Heart left ventricle (tissue), 16 donors: ENCODE data around the gene FXR2. TPM values are rescaled to one million over a fixed set of nuclear protein-coding genes. Genes with fewer than 3 reads are reported as not detected.

ENCODE experiments used
- ATAC-seq, 4 donors: fragments of 200-7000 bp; cut with Tn5 transposase; one replicate each; pipeline ENCODE4 v1.9.1; 2020 to 2022; ENCODE audit warnings: moderate library complexity in 4 of 4, mild to moderate bottlenecking in 3 of 4, moderate number of reproducible peaks in 1 of 4
- DNase-seq, 5 donors: peaks; one replicate each; pipeline ENCODE4 v3.0.0-alpha.2; 2020
- H3K27ac ChIP-seq, 12 donors: fragments of 200-600 bp; sonication (generic) in 4 of 12; one replicate each; pipeline versions ENCODE4 v1.5.0 to v1.8.0; 2016 to 2022; ENCODE audit warnings: mild to moderate bottlenecking in 2 of 12
- H3K27me3 ChIP-seq, 9 donors: fragments of 200-600 bp; sonication (generic) in 2 of 9; one replicate each; pipeline versions ENCODE4 v1.5.1 to v1.8.0; 2016 to 2022; ENCODE audit warnings: mild to moderate bottlenecking in 3 of 9
- H3K36me3 ChIP-seq, 9 donors: fragments of 200-600 bp; sonication (generic) in 2 of 9; one replicate each; pipeline versions ENCODE4 v1.5.0 to v1.8.0; 2018 to 2022; ENCODE audit warnings: mild to moderate bottlenecking in 2 of 9
- H3K4me1 ChIP-seq, 12 donors: fragments of 200-600 bp; sonication (generic) in 4 of 12; one replicate each; pipeline versions ENCODE4 v1.5.0 to v1.8.0; 2016 to 2022; ENCODE audit warnings: mild to moderate bottlenecking in 3 of 12
- H3K4me3 ChIP-seq, 12 donors: fragments of 200-600 bp; sonication (generic) in 4 of 12; one replicate each; pipeline versions ENCODE4 v1.5.0 to v1.8.0; 2017 to 2022; ENCODE audit warnings: mild to moderate bottlenecking in 9 of 12, moderate library complexity in 4 of 12
- H3K9me3 ChIP-seq, 12 donors: fragments of 200-600 bp; sonication (generic) in 4 of 12; one replicate each; pipeline versions ENCODE4 v1.5.0 to v1.8.0; 2016 to 2022; ENCODE audit warnings: mild to moderate bottlenecking in 1 of 12
- POLR2A ChIP-seq, 2 donors: fragments of 450-650 bp; IDR thresholded peaks; one replicate each; pipeline ENCODE4 v1.6.1; 2017; ENCODE audit warnings: antibody characterized with exemption in 2 of 2, mild to moderate bottlenecking in 2 of 2, moderate library complexity in 2 of 2
- WGBS, 4 donors: extraction: QIAGEN DNeasy Blood & Tissue Kit in 2 of 4; methylation state at CpG; one replicate each; pipeline versions ENCODE4 v1.1.5 to v1.1.7; 2013 to 2018; 5-methylcytosine and 5-hydroxymethylcytosine counted together
- intact Hi-C, 10 donors: fragments of 100-400 bp; cut with DNase I; formaldehyde crosslinking; loops; one replicate each; pipeline versions ENCODE4 v1.11.1 to v1.14.2; 2022
- polyA plus RNA-seq, 2 donors: library from polyadenylated mRNA; stranded (reverse); fragments of 200-250 nt; gene quantifications; one replicate each; pipeline ENCODE4 v1.2.3, GENCODE V29; 2013
- total RNA-seq, 9 donors: library from RNA; depleted of rRNA in 2 of 9; stranded (reverse); fragments of >200 nt in 2 of 9; fragmentation: NEBNext Ultra II Directional in 3 of 9; extraction: Animal tissue kit (Norgen Biotek cat#: 25700) in 3 of 9; gene quantifications; one replicate each; pipeline versions ENCODE4 v1.1.0 to v1.2.4, GENCODE V29; 2016 to 2023
- TF ChIP-seq, protein P1 (sequence below), 12 donors: fragments of 200-600 bp; sonication (generic) in 4 of 12; IDR thresholded peaks; one replicate each; pipeline versions ENCODE4 v1.5.0 to v1.8.0; 2018 to 2022; ENCODE audit warnings: antibody characterized with exemption in 12 of 12, mild to moderate bottlenecking in 5 of 12
- donor health status: ischemic (EF 13 %, LVEDD 7.1; RV severe dilation, severe dysfunction).
- donor health status: healthy with polysubstance abuse.
- donor health status: DM: no; HTN: yes; CAD: no.
- donor health status: DM: no; HTN: no; CAD: no.
- donor health status: ischemic (EF 25% LVEDD 6.9; RV normal size, moderate dysfunction).
- donor health status: ischemic (EF 25% LVEDD 5.7; RV mildly dilated, moderate dysfunction).
- donor health status: healthy.
- donor health status: DM: yes; HTN: yes; CAD: no.
- donor health status: ischemic (EF 35%, LVEDD 5.7; RV mildly dilated, moderate dysfunction).
- donor health status: nonischemic (EF 11% LVEDD 7.7; RV severe dilation, severe dysfunction).
- donor health status: DM: yes; HTN: yes; CAD: no.
- donor health status: PGD.
- donor health status: ischemic (EF 29% LVEDD 5.4; RV normal size, mild dysfunction).
- donor health status: nonischemic (EF 23%, LVEDD 6.1; RV moderate dilation, normal function).

Gene FXR2
- total and polyA plus RNA-seq, 11 donors = 68.0 to 123 (median 98.6) TPM

DNA sequence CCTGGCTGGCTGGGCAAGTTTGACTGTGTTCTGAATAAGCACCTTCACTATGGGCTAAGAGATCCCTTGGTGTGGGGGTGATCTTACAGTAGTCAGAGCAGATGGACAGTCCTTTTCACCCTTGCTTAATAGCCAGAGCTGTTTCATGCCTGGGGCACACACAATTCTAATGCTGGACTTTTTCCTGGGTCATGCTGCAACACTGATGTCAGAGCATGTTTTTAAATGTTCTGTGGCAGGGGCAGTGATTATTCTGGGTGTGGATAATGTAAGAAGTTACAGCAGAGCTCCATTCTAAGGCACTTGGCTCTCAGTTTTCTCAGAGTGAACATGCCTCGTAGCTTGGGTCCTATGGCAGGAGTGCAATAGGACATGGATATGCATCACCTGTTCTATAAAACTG lies 39.2 kb downstream of the FXR2 start:
- H3K27ac ChIP-seq = peak overlapping the region in 3 of 12 donors; percentile 29 to 98 (median 34)
- 50 to 100% (median 76%) methylated on average over 1 of the region's 1 CpG for WGBS, 4 donors
- H3K9me3 ChIP-seq = no peaks in the 10 kb centered on the region
- ATAC-seq = no peak
- TF ChIP-seq, protein P1, sequence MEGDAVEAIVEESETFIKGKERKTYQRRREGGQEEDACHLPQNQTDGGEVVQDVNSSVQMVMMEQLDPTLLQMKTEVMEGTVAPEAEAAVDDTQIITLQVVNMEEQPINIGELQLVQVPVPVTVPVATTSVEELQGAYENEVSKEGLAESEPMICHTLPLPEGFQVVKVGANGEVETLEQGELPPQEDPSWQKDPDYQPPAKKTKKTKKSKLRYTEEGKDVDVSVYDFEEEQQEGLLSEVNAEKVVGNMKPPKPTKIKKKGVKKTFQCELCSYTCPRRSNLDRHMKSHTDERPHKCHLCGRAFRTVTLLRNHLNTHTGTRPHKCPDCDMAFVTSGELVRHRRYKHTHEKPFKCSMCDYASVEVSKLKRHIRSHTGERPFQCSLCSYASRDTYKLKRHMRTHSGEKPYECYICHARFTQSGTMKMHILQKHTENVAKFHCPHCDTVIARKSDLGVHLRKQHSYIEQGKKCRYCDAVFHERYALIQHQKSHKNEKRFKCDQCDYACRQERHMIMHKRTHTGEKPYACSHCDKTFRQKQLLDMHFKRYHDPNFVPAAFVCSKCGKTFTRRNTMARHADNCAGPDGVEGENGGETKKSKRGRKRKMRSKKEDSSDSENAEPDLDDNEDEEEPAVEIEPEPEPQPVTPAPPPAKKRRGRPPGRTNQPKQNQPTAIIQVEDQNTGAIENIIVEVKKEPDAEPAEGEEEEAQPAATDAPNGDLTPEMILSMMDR (IDR thresholded peaks at IDR 0.05) = no peak
- TF ChIP-seq POLR2A (IDR thresholded peaks at IDR 0.05) = no peak
- intact Hi-C loops = loop anchor here in 4 of 10 donors (10.0 kb wide), 4 partner anchors 221 to 341 kb away; partner anchors contain the start of genes CTDNEP1 (in 1 of the 4), DVL2 (in 1 of the 4), ELP5 (in 1 of the 4) and GABARAP (in 1 of the 4)
- peaks cover 8 to 72% (median 64%) of the 10 kb centered on the region in 9 donors for H3K36me3 ChIP-seq
- DNase-seq = no peak
- H3K27me3 ChIP-seq = no peaks in the 10 kb centered on the region
- peaks cover 9 to 76% (median 42%) of the 10 kb centered on the region in 12 donors for H3K4me1 ChIP-seq
- H3K4me3 ChIP-seq = peak overlapping the region in 2 of 12 donors; percentile 7 to 92

DNA sequence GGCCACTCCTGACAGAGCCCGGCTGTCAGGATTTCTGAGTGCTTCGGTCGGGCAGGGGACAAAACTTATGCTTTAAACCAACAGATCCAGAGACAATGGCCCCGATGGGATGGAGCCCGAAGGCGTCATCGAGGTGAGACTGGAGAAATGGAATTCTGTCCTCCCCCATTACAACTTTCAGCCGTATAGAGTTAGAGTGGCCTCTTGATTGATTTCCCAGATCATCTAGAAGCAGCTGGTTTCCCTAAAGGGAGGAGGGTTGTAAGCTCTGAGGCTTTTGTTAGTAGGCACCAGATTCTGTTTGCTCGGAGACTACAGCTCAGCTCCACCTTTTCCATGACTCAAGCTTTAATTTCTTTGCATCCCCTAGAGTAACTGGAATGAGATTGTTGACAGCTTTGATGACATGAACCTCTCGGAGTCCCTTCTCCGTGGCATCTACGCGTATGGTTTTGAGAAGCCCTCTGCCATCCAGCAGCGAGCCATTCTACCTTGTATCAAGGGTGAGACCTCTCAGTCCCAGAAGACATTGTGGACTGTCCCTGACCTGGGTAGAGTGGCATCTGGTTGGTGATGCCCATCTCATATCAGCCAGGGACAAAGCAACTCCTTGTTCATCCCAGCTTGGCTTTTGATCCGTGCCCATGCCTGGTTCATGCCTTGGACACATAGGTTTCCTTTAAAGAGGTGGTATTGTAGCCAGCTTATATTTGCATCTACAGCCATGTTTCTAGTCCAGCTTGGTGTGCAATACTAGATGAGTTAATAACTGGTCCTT lies 40.3 kb downstream of the FXR2 start:
- Histone ChIP-seq H3K4me1 (peaks cover 9 to 67% (median 37%) of the 10 kb centered on the region in 12 donors), H3K9me3 (no peaks in the 10 kb centered on the region), H3K36me3 (peaks cover 8 to 77% (median 75%) of the 10 kb centered on the region in 9 donors), H3K4me3 (peak overlapping the region; percentile 77 to 100 (median 100)), H3K27ac (peak overlapping the region in 11 of 12 donors; percentile 80 to 100 (median 98)), H3K27me3 (no peaks in the 10 kb centered on the region)
- 18 to 33% (median 23%) methylated on average over 10 to 15 of the region's 15 CpGs for WGBS, 4 donors
- no peak for TF ChIP-seq POLR2A (IDR thresholded peaks at IDR 0.05)
- TF ChIP-seq, protein P1 (IDR thresholded peaks at IDR 0.05) = no peak
- no peak for ATAC-seq
- intact Hi-C loops = loop anchor here in 5 of 10 donors (5.0 to 10.0 kb wide), 6 partner anchors 113 to 340 kb away; partner anchors contain the start of genes TP53 (in 2 of the 5), WRAP53 (in 2 of the 5), CTDNEP1 (in 1 of the 5) and DVL2 (in 1 of the 5)
- DNase-seq = no peak

DNA sequence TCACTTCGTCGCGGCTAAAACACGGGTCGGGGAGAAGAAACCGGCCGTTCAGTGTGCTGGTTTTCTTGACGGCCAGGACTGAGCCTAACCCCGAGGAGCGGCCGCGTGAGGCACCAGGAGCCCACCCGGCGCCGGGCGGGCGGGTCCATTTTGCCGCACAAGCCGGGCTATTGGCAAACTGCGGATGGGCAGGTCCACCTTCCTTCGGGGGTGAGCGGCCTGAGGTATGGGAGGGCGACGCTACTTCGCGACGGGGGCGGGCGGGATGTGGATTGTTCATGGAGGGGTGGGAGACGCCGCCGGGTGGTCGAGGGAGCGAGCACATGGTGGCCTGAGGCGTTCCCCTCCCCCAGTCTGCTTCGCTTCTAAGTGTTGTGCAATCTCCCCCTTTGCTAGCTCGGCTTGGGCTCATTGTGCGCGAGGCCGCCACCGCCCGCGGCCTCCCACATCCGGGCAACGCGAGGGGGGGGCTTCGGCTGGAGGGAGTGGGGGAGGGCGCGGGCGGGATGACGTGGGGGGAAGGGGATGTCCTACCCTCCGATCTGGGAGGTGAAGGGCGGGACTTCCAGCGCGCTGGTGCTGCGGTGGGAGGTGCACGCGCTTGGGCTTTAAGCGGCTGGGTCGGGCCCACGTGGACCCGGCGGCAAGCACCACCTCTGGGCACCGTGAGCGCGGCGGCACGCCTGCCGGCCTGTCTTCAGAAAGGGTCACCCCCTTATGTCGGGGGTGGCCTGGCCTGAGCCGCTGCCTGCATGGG lies 41.2 kb downstream of the FXR2 start:
- intact Hi-C loops = loop anchor here in 5 of 10 donors (5.0 to 10.0 kb wide), 6 partner anchors 114 to 339 kb away; partner anchors contain the start of genes TP53 (in 2 of the 5), WRAP53 (in 2 of the 5), CTDNEP1 (in 1 of the 5) and DVL2 (in 1 of the 5)
- peak; percentile 53 to 79 (median 75) for ATAC-seq

More for the DNA sequence above, 41.2 kb downstream of the FXR2 start:
- no peaks in the 10 kb centered on the region for H3K9me3 ChIP-seq
- peaks cover 4 to 58% (median 32%) of the 10 kb centered on the region in 12 donors for H3K4me1 ChIP-seq
- TF ChIP-seq POLR2A (IDR thresholded peaks at IDR 0.05) = peak in 1 of 2 donors; percentile 35
- TF ChIP-seq, protein P1 (IDR thresholded peaks at IDR 0.05) = no peak
- peak overlapping the region; percentile 77 to 100 (median 100) for H3K4me3 ChIP-seq
- peaks cover 8 to 78% (median 75%) of the 10 kb centered on the region in 9 donors for H3K36me3 ChIP-seq
- WGBS, 4 donors = 0 to 1% (median 0%) methylated on average over 35 to 71 of the region's 71 CpGs
- no peaks in the 10 kb centered on the region for H3K27me3 ChIP-seq
- DNase-seq = peak; percentile 92 to 95 (median 94)
- peak overlapping the region; percentile 80 to 100 (median 98) for H3K27ac ChIP-seq
